SK-N-SH treated with all-trans-retinoic acid at 6 μM for 48 hours (cell line): ENCODE results near the gene KRTAP12-2.

Source experiments
- ATAC-seq: fragments of 200-7000 bp; cut with Tn5 transposase; 3 replicates; pipeline ENCODE4 v1.9.1; 2020; ENCODE audit warnings: mild to moderate bottlenecking, moderate library complexity
- ARNTL ChIP-seq: fragments of 450-650 bp; formaldehyde crosslinking; IDR thresholded peaks from 2 replicates; pipeline ENCODE4 v1.5.0; 2020; ENCODE audit warnings: low read depth, mild to moderate bottlenecking, moderate library complexity, borderline replicate concordance
- BACH2 ChIP-seq: fragments of 250-450 bp; sonication (Bioruptor Pico); IDR thresholded peaks from 2 replicates; pipeline ENCODE4 v1.9.0; 2021; ENCODE audit warnings: mild to moderate bottlenecking, borderline replicate concordance
- ESRRG ChIP-seq: fragments of 250-450 bp; sonication (Bioruptor Pico); IDR thresholded peaks from 2 replicates; pipeline ENCODE4 v1.6.1; 2021; ENCODE audit warnings: mild to moderate bottlenecking
- GLIS3 ChIP-seq: fragments of 250-450 bp; sonication (Bioruptor Pico); IDR thresholded peaks from 2 replicates; pipeline ENCODE4 v1.5.0; 2020; ENCODE audit warnings: mild to moderate bottlenecking, moderate library complexity
- ISL1 ChIP-seq: fragments of 250-450 bp; sonication (Bioruptor Pico); IDR thresholded peaks from 2 replicates; pipeline ENCODE4 v2.1.2; 2022; ENCODE audit warnings: mild to moderate bottlenecking, moderate library complexity
- OSR1 ChIP-seq: fragments of 250-450 bp; sonication (Bioruptor Pico); IDR thresholded peaks from 2 replicates; pipeline ENCODE4 v1.8.0; 2022; ENCODE audit warnings: moderate library complexity, mild to moderate bottlenecking, inconsistent platforms
- RARB ChIP-seq: fragments of 250-450 bp; sonication (Bioruptor Pico); IDR thresholded peaks from 2 replicates; pipeline ENCODE4 v1.8.0; 2021; ENCODE audit warnings: mild to moderate bottlenecking, moderate library complexity
- SNAI2 ChIP-seq: fragments of 250-450 bp; sonication (Bioruptor Pico); IDR thresholded peaks from 2 replicates; pipeline ENCODE4 v1.5.0; 2020; ENCODE audit warnings: mild to moderate bottlenecking, moderate library complexity
- TCF4 ChIP-seq: fragments of 250-450 bp; sonication (Bioruptor Pico); IDR thresholded peaks from 2 replicates; pipeline ENCODE4 v1.8.0; 2021; ENCODE audit warnings: mild to moderate bottlenecking, moderate library complexity, borderline replicate concordance
- TOX ChIP-seq: fragments of 250-450 bp; sonication (Bioruptor Pico); IDR thresholded peaks from 2 replicates; pipeline ENCODE4 v1.8.0; 2021; ENCODE audit warnings: mild to moderate bottlenecking, moderate library complexity, borderline replicate concordance
- ZC3H10 ChIP-seq: fragments of 250-450 bp; sonication (Bioruptor Pico); IDR thresholded peaks from 2 replicates; pipeline ENCODE4 v1.5.1; 2021; ENCODE audit warnings: mild to moderate bottlenecking, moderate library complexity
- ZFP30 ChIP-seq: fragments of 450-650 bp; formaldehyde crosslinking; IDR thresholded peaks from 2 replicates; pipeline ENCODE4 v1.5.0; 2022; ENCODE audit warnings: mild to moderate bottlenecking, moderate library complexity
- ZNF565 ChIP-seq: fragments of 450-650 bp; formaldehyde crosslinking; conservative IDR thresholded peaks from 2 replicates; pipeline ENCODE4 v1.5.0; 2020; ENCODE audit warnings: low read depth, mild to moderate bottlenecking, moderate library complexity
- ZNF8 ChIP-seq: fragments of 450-650 bp; formaldehyde crosslinking; IDR thresholded peaks from 2 replicates; pipeline ENCODE4 v1.5.0; 2020; ENCODE audit warnings: mild to moderate bottlenecking, moderate library complexity
- TF ChIP-seq, protein P1 (sequence below): fragments of 250-450 bp; sonication (Bioruptor Pico); IDR thresholded peaks from 2 replicates; pipeline ENCODE4 v1.5.1; 2020; ENCODE audit warnings: low read depth, mild to moderate bottlenecking, moderate library complexity
- TF ChIP-seq, protein P2 (sequence below): fragments of 250-450 bp; sonication (Bioruptor Pico); IDR thresholded peaks from 2 replicates; pipeline ENCODE4 v1.8.0; 2021; ENCODE audit warnings: low read depth, mild to moderate bottlenecking, moderate library complexity, borderline replicate concordance
- TF ChIP-seq, protein P3 (sequence below): fragments of 250-450 bp; sonication (Bioruptor Pico); IDR thresholded peaks from 2 replicates; pipeline ENCODE4 v1.5.0; 2020; ENCODE audit warnings: mild to moderate bottlenecking, moderate library complexity
- TF ChIP-seq, protein P4 (sequence below): fragments of 250-450 bp; sonication (Bioruptor Pico); IDR thresholded peaks from 2 replicates; pipeline ENCODE4 v1.5.1; 2021; ENCODE audit warnings: mild to moderate bottlenecking, moderate library complexity
- TF ChIP-seq, protein P5 (sequence below): fragments of 250-450 bp; sonication (Bioruptor Pico); IDR thresholded peaks from 2 replicates; pipeline ENCODE4 v1.8.0; 2020; ENCODE audit warnings: mild to moderate bottlenecking, moderate library complexity, borderline replicate concordance

KRTAP12-2 gene

DNA sequence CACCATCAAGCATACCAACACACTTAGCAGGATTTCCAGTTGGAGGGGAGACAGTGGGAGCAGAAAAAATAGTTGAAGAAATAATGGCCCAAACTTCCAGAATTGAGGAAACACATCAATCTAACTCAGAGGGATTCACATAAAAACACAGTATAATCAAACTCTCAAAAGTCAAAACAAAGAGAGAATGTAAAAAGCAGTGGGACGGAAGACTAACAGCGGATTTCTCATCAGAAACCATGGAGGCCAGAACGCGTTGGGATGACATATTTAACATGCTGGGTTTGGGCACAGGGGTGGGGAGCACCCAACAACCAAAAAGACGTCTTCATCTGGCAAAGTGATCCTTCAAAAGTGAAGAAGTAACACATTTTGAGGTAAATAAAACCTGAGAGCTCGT, 46.8 kb downstream of the KRTAP12-2 start:
- TF ChIP-seq SNAI2: no peak
- TF ChIP-seq TCF4 (CRISPR knock-in tag): no peak
- no peak for TF ChIP-seq ZNF565 (CRISPR knock-in tag)
- no peak for TF ChIP-seq ZNF8
- no peak for TF ChIP-seq RARB (CRISPR knock-in tag)
- TF ChIP-seq ESRRG (CRISPR knock-in tag): no peak
- no peak for ATAC-seq

DNA sequence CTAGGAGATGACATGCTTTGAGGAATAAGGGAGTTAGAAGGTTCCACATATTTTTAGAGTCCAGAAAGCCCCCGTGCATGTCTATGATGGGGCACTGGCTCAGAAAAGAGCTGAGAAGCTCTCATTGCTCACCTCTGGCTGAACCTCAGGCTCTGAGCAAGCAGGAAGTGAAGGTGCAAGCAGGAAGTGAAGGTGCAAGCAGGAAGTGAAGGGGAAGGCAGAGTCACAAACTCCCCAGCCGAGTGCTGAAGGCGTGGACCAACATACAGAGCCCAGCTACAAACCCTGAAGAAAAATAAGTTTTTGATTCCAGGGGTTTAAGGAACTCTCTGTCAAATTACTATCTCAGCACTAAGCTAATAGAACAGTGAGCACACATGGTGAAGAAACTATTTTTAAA, 47.8 kb downstream of the KRTAP12-2 start:
- TF ChIP-seq, protein P1, sequence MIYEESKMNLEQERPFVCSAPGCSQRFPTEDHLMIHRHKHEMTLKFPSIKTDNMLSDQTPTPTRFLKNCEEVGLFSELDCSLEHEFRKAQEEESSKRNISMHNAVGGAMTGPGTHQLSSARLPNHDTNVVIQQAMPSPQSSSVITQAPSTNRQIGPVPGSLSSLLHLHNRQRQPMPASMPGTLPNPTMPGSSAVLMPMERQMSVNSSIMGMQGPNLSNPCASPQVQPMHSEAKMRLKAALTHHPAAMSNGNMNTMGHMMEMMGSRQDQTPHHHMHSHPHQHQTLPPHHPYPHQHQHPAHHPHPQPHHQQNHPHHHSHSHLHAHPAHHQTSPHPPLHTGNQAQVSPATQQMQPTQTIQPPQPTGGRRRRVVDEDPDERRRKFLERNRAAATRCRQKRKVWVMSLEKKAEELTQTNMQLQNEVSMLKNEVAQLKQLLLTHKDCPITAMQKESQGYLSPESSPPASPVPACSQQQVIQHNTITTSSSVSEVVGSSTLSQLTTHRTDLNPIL (CRISPR knock-in tag): no peak
- TF ChIP-seq, protein P2, sequence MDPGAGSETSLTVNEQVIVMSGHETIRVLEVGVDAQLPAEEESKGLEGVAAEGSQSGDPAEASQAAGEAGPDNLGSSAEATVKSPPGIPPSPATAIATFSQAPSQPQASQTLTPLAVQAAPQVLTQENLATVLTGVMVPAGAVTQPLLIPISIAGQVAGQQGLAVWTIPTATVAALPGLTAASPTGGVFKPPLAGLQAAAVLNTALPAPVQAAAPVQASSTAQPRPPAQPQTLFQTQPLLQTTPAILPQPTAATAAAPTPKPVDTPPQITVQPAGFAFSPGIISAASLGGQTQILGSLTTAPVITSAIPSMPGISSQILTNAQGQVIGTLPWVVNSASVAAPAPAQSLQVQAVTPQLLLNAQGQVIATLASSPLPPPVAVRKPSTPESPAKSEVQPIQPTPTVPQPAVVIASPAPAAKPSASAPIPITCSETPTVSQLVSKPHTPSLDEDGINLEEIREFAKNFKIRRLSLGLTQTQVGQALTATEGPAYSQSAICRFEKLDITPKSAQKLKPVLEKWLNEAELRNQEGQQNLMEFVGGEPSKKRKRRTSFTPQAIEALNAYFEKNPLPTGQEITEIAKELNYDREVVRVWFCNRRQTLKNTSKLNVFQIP (CRISPR knock-in tag): no peak
- TF ChIP-seq BACH2: no peak
- TF ChIP-seq RARB (CRISPR knock-in tag): no peak
- TF ChIP-seq, protein P3, sequence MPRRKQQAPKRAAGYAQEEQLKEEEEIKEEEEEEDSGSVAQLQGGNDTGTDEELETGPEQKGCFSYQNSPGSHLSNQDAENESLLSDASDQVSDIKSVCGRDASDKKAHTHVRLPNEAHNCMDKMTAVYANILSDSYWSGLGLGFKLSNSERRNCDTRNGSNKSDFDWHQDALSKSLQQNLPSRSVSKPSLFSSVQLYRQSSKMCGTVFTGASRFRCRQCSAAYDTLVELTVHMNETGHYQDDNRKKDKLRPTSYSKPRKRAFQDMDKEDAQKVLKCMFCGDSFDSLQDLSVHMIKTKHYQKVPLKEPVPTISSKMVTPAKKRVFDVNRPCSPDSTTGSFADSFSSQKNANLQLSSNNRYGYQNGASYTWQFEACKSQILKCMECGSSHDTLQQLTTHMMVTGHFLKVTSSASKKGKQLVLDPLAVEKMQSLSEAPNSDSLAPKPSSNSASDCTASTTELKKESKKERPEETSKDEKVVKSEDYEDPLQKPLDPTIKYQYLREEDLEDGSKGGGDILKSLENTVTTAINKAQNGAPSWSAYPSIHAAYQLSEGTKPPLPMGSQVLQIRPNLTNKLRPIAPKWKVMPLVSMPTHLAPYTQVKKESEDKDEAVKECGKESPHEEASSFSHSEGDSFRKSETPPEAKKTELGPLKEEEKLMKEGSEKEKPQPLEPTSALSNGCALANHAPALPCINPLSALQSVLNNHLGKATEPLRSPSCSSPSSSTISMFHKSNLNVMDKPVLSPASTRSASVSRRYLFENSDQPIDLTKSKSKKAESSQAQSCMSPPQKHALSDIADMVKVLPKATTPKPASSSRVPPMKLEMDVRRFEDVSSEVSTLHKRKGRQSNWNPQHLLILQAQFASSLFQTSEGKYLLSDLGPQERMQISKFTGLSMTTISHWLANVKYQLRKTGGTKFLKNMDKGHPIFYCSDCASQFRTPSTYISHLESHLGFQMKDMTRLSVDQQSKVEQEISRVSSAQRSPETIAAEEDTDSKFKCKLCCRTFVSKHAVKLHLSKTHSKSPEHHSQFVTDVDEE: no peak
- no peak for TF ChIP-seq ZNF565 (CRISPR knock-in tag)
- TF ChIP-seq TOX (CRISPR knock-in tag): no peak
- TF ChIP-seq ZNF8: no peak
- TF ChIP-seq ISL1: no peak
- no peak for TF ChIP-seq ZFP30 (CRISPR knock-in tag)
- TF ChIP-seq, all 23 proteins: peak for 0
- no peak for ATAC-seq

GRCh38 chr21:44618504-44618903, 48.2 kb downstream of the KRTAP12-2 start:
- ATAC-seq: peak; percentile 51; the same call in 1 of the 3 replicates
- no peak for TF ChIP-seq ESRRG (CRISPR knock-in tag)
- TF ChIP-seq, protein P4, sequence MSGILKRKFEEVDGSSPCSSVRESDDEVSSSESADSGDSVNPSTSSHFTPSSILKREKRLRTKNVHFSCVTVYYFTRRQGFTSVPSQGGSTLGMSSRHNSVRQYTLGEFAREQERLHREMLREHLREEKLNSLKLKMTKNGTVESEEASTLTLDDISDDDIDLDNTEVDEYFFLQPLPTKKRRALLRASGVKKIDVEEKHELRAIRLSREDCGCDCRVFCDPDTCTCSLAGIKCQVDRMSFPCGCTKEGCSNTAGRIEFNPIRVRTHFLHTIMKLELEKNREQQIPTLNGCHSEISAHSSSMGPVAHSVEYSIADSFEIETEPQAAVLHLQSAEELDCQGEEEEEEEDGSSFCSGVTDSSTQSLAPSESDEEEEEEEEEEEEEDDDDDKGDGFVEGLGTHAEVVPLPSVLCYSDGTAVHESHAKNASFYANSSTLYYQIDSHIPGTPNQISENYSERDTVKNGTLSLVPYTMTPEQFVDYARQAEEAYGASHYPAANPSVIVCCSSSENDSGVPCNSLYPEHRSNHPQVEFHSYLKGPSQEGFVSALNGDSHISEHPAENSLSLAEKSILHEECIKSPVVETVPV (CRISPR knock-in tag): no peak
- TF ChIP-seq TCF4 (CRISPR knock-in tag): no peak
- TF ChIP-seq ARNTL: no peak
- no peak for TF ChIP-seq GLIS3 (CRISPR knock-in tag)
- TF ChIP-seq, protein P3: no peak
- no peak for TF ChIP-seq RARB (CRISPR knock-in tag)
- no peak for TF ChIP-seq OSR1 (CRISPR knock-in tag)
- TF ChIP-seq ZC3H10: no peak
- TF ChIP-seq, protein P5, sequence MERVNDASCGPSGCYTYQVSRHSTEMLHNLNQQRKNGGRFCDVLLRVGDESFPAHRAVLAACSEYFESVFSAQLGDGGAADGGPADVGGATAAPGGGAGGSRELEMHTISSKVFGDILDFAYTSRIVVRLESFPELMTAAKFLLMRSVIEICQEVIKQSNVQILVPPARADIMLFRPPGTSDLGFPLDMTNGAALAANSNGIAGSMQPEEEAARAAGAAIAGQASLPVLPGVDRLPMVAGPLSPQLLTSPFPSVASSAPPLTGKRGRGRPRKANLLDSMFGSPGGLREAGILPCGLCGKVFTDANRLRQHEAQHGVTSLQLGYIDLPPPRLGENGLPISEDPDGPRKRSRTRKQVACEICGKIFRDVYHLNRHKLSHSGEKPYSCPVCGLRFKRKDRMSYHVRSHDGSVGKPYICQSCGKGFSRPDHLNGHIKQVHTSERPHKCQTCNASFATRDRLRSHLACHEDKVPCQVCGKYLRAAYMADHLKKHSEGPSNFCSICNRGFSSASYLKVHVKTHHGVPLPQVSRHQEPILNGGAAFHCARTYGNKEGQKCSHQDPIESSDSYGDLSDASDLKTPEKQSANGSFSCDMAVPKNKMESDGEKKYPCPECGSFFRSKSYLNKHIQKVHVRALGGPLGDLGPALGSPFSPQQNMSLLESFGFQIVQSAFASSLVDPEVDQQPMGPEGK (CRISPR knock-in tag): no peak
- no peak for TF ChIP-seq ZNF8
